Femur (tissue), 1 donor: ENCODE measurements around the gene MYBBP1A.
A peak's percentile ranks its signal among the peaks of the same experiment; 100 is the strongest.

Experiments
- DNase-seq: peaks from one replicate; pipeline ENCODE4 v3.0.0-alpha.2; 2017

MYBBP1A gene

DNA sequence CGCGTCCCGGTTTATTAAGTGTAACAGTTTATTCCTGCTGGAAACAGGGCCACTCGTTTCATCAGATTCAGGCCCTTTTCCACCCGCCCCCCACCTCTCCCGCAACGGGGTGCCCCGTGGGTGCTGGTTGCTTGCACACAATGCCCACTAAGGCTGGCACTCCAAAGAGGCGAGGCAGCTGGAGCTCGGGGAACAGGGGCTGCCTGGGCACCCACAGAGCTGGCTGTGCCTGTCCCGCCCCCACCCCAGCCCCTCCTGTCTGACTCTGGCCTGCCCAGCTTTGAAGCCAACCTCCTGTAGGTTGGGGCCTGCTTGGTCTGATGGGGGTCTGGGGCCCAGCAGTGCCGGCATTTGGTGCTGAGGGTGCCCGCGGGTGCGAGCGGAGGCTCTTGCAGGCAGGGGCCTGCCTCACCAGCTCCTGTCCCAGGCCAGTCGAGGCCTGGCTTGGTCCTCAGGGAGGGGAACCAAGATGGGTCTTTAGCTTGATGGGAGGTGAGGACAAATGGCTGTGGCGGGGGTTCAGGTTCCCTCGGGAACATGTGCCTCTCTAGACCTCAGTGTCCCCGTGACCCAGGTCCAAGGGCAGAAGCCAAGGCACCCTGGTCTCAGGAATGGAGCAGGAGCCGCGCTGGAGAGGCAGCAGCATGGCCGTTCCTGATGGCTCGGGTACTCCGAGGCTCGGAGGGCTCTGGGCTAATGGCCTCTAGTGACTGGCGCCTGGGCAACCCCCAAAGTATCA, 20.1 kb downstream of the MYBBP1A start:
- DNase-seq = no peak

DNA sequence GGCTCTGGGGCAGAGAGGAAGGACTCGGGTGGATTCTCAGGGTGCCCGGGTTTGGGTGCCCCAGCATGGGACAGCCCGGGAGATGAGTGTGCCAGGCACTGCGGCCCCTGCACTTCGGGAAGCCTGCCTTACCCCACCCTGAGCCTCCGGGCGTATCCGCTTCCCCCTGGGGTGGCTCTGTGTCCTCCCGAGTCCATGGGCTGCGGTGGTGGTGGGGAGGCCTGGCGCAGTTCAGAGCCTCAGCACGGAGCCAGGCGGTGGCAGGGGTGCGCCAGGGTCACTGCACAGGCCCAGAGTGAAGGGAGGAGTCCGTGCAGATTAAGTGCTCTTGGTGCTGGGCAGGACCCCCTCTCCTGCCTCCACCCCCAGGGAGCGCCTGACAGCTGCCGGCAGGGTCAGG, 20.7 kb downstream of the MYBBP1A start:
- DNase-seq = no peak

DNA sequence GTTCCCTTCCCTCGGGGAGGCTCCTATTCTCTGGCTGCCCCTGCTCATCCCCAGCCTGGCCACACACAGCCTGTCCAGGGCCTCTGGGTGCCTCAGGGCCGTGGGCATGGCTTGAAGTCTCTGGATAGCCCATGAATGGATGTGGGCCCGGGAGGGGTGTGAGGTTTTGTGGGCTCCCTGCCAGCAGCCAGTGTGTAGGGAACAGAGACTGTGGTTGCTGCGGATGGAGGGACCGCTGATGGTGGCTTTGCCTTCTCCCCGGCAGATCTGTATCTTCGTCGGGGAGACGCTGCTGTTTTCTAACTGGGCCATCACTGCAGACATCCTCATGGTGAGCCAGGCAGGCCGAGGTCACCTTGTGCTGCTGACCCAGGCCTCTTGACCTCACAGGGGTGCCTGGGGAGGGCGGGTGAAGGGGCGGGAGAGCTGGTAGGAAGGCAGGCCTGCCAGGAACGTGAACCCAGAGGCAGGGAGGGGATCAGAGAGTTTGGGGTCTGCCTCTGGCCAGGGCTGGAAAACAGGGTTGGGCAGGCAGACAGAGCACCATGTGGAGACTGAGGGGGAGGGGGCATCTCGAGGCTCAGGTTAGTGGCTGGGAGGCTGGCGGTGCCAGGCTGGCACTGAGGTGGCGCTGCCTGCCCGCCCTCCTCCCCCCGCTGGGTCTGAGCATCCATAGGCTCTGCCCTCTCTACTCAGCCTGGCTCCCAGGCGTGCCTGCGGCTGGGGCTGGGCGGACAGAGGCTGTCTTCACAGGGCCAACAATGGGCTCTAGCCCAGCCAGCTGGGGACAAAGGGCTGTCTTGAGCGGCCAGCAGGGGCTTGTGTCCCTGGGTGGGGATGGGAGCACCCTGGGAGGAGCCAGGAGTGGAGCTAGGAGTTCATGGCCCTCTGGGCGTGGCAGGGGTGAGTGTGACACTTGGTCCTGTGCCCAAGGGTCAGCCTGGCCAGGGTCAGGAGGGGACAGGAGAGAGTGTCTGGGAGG, 21.4 kb downstream of the MYBBP1A start:
- peak; percentile 59 for DNase-seq

DNA sequence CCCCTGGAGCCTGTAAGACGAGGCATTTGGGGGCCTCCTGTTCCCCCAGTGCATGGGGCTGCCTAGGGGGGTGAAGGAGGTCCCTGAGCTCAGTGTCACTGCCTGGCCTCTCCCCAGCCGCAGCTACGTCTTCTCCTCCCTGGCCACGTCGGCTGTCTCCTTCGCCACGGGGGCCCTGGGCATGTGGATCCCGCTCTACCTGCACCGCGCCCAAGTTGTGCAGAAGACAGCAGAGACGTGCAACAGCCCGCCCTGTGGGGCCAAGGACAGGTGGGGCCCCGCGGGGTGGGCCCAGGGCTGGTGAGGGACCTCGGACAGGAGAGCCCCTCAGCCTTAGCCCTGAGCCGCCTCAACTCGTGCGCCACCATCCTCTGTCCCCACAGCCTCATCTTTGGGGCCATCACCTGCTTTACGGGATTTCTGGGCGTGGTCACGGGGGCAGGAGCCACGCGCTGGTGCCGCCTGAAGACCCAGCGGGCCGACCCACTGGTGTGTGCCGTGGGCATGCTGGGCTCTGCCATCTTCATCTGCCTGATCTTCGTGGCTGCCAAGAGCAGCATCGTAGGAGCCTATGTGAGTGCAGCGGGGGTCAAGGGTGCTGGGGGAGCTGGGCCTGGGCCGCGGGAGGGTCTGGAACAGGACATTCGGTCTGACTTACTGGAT, 22.2 kb downstream of the MYBBP1A start:
- no peak for DNase-seq

DNA sequence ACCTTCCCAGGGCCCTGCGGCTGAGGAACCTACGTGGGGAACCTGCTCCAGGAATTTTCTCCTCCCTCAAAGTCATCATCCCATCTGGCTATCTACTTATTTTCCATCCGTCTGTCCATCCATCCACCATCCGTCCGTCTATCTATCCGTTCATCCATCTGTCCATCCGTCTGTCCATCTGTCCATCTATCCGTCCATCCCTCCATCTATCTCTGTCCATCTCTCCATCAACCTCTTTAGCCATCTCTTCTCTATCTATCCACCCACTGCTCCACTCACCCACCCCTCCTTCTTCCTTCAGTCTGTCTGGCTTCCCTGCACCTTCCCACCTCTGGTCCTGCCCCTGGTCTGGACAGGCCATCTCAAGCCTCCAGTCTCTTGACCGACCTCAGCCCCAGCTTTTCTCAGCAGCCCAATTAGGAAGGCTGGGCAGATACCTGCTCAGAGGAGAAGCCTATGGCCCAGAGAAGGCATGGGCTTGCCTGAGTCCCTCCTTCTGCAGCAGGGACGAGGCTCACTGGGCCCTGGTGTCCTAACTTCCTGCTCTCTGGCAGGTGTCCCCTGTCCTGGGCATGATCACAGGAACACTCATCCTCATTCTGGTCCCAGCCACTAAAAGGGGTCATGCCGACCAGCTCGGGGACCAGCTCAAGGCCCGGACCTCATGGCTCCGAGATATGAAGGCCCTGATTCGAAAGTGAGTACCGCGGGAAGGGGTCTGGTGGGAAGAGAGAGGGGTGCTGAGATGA, 23.0 kb downstream of the MYBBP1A start:
- no peak for DNase-seq

DNA sequence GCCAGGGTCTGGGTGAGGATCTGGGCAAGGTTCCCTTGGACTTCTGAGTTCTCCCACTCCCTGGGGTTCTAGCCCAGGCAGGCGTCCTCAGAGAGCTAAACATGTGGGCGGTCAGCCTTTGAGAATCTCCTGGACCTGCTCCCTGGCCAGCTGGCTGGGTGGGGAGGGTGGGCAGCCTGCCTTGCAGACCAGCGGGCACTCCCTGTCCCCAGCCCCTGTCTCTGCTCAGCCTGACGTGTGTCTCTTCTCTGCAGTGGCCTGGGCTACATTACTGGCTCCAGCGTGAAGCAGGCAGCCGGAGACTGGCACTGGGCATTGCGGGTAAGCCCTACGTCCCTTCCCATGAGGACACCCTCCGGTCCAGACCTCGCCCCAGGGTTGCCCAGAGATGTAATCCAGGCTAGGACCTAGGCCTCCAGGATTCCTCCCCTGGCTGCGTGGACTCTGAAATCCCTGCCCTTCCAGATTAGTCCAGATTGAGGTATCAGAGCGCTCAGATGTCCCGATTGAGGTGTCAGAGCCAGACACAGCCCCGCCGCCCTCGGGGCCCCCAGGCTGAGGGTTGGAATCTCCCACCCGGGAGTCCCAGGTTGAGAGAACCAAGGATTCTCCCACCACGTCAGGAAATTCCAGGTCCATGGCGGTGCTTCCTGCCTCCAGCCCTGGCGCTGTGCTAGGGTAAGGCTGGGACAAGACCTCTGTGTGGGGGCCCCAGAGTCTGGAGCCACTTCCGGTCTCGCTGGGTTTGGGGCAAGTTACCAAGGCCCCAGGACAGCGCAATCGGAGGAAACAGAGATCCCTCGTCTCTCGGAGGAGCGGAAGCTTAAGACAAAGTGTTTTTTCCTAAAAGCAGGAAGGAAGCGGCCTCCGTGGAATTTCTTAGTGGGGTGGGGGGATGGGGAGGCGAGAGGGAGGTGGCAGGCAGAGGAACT, 24.1 kb downstream of the MYBBP1A start:
- DNase-seq = no peak

DNA sequence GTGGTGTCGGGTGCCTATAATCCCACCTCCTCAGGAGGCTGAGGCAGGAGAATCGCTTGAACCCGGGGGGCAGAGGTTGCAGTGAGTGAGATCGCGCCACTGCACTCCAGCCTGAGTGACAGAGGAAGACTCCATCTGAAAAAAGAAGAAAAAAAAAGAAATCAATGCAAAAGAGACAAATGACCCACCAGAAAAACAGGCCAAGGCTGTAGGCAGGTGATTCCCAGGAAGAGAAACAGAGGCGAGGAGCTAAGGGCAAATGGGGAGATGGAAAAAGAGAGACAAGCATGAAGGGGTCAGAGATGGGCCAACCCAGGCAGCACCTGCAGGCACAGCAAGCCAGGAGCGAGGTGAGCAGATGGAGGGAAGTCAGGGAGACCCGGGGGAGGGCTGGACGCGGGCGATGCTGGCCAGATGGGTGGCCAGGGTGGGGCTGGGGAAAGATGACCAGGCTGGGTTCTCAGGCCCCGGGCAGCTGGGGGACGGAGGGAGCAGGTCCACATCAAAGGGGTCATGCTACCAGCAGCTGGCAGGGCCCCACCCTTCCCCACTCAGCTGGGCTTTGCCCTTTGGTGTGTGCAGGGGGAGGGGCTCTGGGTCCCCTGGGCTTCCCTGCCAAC, 25.5 kb downstream of the MYBBP1A start:
- no peak for DNase-seq

DNA sequence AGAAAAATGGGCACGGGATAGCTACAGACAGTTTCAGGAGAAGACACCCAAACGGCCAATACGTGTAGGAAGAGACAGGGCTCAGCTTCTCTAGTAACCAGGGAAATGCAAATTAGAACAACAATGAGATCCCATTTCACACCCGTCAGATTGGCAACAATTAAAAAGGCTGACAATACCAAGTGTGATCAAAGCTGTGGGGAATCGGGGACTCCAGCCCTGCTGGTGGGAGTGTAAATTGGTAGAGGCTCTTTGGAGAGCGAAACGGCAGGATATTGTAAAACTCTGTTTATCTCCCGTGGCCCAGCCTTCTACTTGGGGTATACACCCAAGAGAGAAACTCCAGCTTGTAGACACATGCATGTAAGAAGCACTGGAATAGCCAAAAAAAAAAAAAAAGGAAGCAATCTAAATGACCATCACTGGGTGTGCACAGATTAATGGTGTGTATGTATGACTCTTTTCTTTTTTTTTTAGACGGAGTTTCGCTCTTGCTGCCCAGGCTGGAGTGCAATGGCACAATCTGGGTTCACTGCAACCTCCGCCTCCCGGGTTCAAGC, 27.5 kb downstream of the MYBBP1A start:
- no peak for DNase-seq

DNA sequence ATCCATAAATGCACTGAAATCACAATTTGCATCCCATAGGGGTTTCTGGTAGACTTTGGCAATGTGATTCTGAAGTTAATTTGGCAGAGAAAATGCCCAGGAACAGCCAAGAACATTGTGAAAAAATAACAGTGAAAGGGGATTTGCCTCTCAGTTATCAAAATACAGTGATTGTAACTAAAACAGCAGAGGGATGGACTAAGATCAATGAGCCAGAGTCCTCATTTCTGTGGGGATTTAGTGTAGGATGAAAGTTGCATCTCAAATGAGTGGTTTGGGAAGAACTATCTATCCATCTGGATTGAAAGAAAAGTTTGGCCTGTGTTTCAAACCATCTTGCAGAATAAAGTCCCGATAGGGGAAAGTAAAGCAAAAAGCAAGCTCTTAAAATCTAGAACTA, 28.1 kb downstream of the MYBBP1A start:
- DNase-seq = no peak

DNA sequence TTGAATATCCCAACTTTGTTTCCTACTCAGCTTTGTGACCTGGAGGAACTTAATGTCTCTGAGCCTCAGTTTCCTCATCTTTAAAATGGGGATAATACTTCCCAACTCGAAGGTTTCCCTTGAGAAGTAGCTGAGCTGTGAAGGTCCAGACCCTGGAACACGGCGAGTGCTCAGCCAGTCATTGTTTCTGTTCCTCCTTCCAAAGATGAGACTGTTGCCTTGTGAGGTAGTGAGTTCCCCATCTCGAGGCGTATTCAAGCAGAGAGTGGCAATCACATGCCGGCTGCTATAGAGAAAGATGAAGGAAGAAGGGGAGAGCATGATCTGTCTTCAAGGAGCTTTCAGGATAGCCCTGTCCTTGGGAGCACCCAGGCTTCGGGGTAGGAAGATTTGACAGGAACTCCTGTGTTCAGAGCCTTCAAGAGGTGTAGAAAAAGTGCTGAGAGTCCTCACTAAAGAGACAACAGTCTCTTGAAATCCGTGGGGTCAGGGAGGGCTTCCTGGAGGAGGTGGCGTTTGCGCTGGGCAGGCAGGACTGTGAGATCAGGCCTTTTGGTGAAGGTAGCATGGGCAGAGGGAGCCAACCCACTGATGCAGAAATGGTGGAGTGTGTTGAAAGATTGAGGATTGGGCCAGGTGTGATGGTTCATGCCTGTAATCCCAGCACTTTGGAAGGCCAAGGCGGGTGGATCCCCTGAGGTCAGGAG, 29.3 kb downstream of the MYBBP1A start:
- no peak for DNase-seq

DNA sequence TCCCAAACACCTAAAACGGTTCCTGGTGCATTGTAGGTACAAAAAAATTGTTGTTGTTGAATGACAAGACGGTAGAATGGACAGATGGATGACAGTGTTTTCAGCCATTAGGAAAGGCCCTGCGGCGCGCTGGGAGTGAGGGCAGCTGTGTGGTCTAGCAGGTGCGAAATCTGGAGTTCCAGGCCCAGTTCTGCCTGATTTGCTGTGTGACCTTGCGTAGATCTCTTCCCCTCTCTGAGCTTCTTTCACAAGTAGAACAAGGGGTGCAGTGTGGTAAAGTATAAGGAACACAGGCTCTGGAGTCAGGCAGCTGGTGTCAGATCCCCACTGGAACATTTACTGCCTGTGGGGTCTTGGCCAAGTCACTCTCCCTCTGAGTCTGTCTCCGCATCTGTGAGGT, 31.2 kb downstream of the MYBBP1A start:
- no peak for DNase-seq

DNA sequence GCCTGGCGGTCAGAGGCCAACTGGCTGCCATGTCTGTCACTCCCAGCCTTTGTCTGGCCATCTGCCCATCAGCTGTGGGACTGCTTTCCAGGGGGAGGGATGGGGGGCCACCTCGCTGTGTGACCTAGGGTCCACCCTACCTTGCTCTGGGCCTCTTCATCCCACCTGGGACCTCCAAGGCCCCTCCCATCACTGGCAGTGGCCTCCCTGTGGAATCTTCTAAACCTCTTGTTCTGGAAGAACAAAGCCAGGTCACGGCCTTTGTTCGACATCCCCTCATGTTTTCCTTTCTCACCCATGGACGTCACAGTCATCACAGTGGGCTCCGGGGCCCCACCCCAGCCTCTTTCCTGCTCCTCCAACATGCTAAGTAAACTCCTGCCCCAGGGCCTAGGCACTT, 32.5 kb downstream of the MYBBP1A start:
- no peak for DNase-seq

DNA sequence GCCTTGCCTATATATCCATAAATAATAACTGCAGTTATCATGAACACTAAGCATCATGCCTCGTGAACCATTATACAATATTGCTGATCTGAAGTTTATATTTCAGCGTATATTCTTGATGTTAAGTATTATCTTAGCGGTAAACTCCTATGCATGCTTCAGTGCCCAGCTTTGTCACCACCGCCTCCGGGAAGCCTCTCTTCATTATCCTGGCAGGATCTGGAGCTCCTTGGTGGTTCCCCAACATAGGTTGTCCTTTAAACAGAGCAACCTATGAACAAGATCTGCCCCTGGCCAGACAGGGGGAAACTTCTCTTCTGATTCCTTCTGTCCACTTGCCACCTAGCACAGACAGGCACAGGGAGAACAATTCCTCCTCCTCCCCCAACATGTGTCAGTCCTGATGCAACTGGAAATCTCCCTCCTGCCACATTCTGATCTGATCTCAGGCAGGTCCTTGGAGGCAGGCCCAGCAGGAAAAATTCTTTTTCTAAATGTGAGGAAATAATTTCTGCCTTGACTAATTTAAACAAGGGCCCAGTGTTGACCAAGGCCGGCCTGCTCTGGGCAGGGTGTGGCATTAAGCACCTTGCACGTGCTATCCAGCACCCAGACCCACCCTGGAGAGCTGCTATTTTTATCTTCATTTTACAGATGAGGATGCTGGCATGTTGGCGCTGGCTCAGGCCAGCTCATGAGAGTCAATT, 34.1 kb downstream of the MYBBP1A start:
- DNase-seq = no peak

DNA sequence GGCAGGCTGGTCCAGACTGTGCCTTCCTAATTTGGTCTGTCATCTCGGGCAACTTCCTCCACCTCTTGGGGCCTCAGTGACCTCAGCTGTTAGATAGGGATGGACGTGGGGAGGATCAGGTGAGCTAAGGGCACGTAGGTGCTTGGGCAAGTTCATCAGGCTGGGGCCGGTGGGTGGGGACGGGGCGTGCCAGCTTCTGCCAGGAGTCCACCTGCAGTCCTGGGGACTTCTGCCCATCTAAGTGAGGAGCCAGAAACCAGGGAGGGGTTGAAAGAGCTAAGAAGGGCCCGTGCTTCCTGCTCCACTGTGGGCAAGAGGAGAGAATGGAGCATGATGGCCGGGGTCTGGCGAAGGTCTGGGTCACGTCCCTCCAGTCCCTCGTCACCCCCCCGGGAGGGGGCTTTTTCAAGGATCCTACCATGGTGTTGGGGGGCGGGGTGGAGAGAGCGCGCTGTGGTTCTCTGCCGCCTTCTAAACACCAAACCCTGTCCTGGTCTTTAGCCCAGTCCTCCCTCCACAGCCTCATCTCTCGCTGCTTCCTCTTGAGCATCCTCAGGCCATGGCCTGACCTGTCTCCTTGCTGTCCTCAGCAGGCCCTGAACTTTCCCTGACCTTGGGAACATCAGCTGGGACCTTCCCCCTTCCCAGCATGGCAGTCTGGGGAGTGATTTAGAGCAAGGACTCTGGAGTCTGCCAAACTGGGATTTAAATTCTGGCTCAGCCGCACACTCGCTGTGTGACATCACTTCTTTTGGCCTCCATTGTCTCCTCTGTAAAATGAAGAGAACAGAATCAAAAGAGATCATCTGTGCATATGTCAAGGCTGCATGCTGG, 34.9 kb downstream of the MYBBP1A start:
- DNase-seq = no peak

DNA sequence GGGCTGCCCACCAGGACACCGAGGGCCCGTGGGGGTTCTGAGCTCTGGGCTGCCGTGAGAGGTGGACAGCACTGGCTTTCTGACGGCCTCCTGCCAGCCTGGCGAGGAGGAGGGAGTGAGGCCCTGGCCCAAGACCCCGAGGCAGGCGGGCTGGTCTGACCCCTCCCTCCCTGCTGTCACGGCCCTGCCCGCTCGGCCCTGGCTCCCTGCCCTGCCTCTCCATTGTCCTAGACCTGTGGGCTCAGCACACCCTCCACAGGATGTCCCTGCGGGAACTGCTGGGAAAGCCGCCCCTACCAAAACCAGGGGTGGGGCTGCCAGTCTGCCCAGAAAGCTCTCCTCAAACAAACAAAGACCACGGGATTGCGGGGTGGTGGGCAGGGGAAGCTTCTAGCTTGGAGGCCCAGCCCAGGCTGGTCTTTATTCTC, 35.8 kb downstream of the MYBBP1A start:
- DNase-seq = peak; percentile 76

DNA sequence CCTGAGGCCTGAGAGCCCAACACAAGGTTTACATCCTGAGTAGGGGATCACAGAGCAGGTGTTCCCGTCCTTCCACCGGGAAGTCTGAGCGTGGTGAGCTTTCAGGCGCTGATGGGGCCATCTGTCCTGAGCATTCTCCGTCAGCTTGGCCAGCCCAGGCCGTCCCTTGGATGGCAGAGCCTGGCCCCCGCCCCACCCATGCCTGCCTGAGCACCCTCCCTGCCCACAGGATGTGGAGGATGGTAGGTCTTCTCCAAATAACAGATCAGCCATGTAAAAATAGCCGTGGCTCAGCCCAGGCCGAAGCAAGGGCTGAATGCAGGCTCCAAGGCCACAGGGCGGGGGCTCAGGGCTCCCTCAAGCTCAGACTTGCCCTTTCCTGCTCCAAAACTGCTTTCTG, 36.3 kb downstream of the MYBBP1A start:
- no peak for DNase-seq

DNA sequence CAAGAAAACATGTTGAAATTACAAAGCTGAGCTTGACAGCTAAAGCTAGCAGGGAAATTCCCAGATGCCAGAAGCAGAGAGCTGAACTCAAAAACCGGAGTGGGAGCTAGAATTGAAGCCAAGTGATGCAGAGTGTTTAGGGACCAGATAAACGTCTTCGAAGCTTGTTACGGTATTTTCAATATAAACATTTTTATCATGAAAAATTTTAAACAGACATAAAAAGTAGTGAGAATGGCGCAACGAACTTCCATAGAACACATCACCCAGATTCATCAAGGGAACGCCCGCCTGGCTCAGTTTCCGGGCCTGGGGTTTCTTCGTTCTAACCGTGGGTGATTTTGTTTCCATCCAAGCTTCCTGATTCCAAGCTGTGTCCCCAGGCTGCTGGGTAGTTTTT, 38.4 kb downstream of the MYBBP1A start:
- DNase-seq = no peak

DNA sequence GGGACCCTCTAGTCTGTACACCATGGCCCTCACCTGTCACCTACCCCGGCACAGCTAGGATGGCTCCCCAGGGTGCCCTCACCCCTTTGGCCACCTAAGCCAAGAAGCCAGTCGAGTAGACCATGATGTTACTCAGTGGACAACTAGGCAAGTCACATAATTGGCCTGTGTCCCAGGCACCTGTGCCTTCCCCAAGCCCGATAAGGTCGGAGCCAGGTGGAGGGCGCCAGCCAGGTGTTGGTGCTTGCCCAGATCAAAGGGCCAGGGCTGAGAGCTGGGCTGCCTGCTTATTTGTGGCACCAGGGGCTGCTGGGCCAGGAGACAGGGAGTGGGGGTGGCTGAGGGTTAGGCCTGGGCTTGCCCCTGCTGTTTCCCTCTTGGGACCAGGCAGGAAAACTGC, 39.7 kb downstream of the MYBBP1A start:
- DNase-seq = no peak

DNA sequence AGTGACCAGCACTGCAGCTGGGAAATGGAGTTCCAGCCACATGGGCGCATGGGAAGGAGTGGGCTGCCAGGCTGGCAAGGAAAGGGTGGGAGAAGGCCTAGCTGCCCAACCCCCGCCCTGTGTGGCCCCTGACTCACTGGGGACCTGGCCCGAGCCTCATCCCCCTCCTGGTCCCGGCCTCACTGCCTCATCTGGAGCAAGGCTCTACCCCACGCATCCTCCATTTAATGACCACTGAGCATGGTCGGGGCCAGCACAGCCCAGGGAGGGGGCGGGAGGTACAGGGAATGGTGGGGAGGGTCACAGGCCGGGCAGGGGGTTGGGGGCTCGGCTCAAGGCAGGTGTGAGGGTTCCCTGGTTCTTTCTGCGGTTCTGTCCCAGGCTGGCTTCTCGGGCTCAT, 40.4 kb downstream of the MYBBP1A start:
- no peak for DNase-seq
